H1 (cell line): ENCODE results near the gene ADRB2. TPM values are rescaled to one million over a fixed set of nuclear protein-coding genes. Genes with fewer than 3 reads are reported as not detected.

Source experiments
- CTCF ChIA-PET: fragments of 300-600 bp; sonication (Branson Sonifier 250); formaldehyde crosslinking; loops from one replicate; lab custom pipeline; 2021; ENCODE audit not compliant: partially characterized antibody; lab: Charles Lee
- POLR2A ChIA-PET: fragments of 300-600 bp; sonication (Branson Sonifier 250); formaldehyde crosslinking; loops from one replicate; lab custom pipeline; 2021; ENCODE audit warnings: inconsistent platforms; ENCODE audit not compliant: partially characterized antibody; lab: Charles Lee
- DNase-seq, 2 experiments: peaks; one replicate each; pipeline versions ENCODE4 v3.0.0 to v3.0.0-alpha.2; 2010 to 2022; ENCODE audit warnings: low spot score in 2 of 2, low read depth in 1 of 2, mixed read lengths in 1 of 2
- FAIRE-seq: peaks from 2 replicates; lab custom pipeline; 2011; peaks lifted over from hg19 to GRCh38; lab: Jason Lieb, UNC
- H2AFZ ChIP-seq: 2 replicates; pipeline ENCODE4 v1.8.1; 2012; ENCODE audit warnings: low read length, inconsistent platforms
- H2AK5ac ChIP-seq: 2 replicates; pipeline ENCODE4 v1.6.1; 2013; ENCODE audit warnings: low read depth, low read length
- H2BK120ac ChIP-seq: replicated peaks from 2 replicates; pipeline ENCODE3; 2013; ENCODE audit warnings: low read depth, low read length, inconsistent platforms
- H2BK12ac ChIP-seq: 2 replicates; pipeline ENCODE4 v1.6.1; 2013; ENCODE audit warnings: low read depth, low read length
- H2BK15ac ChIP-seq: 2 replicates; pipeline ENCODE4 v1.6.1; 2013; ENCODE audit warnings: low read length
- H2BK20ac ChIP-seq: 2 replicates; pipeline ENCODE4 v1.6.1; 2013; ENCODE audit warnings: low read length
- H2BK5ac ChIP-seq: 2 replicates; pipeline ENCODE4 v1.6.1; 2013; ENCODE audit warnings: low read depth, low read length
- H3K14ac ChIP-seq: 2 replicates; pipeline ENCODE4 v1.6.1; 2013; ENCODE audit warnings: inconsistent platforms; ENCODE audit not compliant: insufficient read length
- H3K18ac ChIP-seq: 2 replicates; pipeline ENCODE4 v1.6.1; 2013; ENCODE audit warnings: low read length; ENCODE audit errors: extremely low read depth
- H3K23ac ChIP-seq: 2 replicates; pipeline ENCODE4 v1.6.1; 2013; ENCODE audit warnings: inconsistent platforms; ENCODE audit not compliant: insufficient read length
- H3K23me2 ChIP-seq: 2 replicates; pipeline ENCODE4 v1.6.1; 2013; ENCODE audit warnings: low read depth, low read length
- H3K27ac ChIP-seq: 2 replicates; pipeline ENCODE4 v1.6.1; 2011; ENCODE audit warnings: low read depth, low read length, inconsistent platforms
- H3K27me3 ChIP-seq, 4 experiments: replicated peaks in 1 of 4; 1 replicate in 1 of 4; 2 replicates in 3 of 4; pipeline versions ENCODE4 v1.6.1 to v1.8.1; 2011 to 2013; ENCODE audit warnings: low read length in 3 of 4, mild to moderate bottlenecking in 3 of 4, inconsistent platforms in 2 of 4, mixed read lengths in 2 of 4, moderate library complexity in 1 of 4; ENCODE audit not compliant: control insufficient read depth in 3 of 4, insufficient read depth in 3 of 4; ENCODE audit errors: extremely low read depth in 1 of 4
- H3K36me3 ChIP-seq, 4 experiments: 2 replicates each; pipeline versions ENCODE4 v1.6.1 to v1.8.1; 2011 to 2013; ENCODE audit warnings: mild to moderate bottlenecking in 4 of 4, low read length in 3 of 4, moderate library complexity in 2 of 4, control low read depth in 1 of 4, inconsistent platforms in 1 of 4; ENCODE audit not compliant: insufficient read depth in 4 of 4, control insufficient read depth in 2 of 4
- H3K4ac ChIP-seq: replicated peaks from 2 replicates; pipeline ENCODE3; 2013; ENCODE audit warnings: low read length, low read depth, mixed read lengths, inconsistent platforms; ENCODE audit not compliant: insufficient read length
- H3K4me1 ChIP-seq, 4 experiments: replicated peaks in 1 of 4; 1 replicate in 1 of 4; 2 replicates in 3 of 4; pipeline versions ENCODE4 v1.6.1 to v1.8.1; 2011 to 2013; ENCODE audit warnings: low read length in 3 of 4, inconsistent platforms in 2 of 4, mixed read lengths in 1 of 4; ENCODE audit not compliant: insufficient read depth in 4 of 4, control insufficient read depth in 3 of 4
- H3K4me2 ChIP-seq, 2 experiments: 2 replicates each; pipeline versions ENCODE4 v1.6.1 to v1.8.1; 2011 to 2013; ENCODE audit warnings: low read depth in 2 of 2, low read length in 2 of 2, control low read depth in 1 of 2, inconsistent platforms in 1 of 2, mild to moderate bottlenecking in 1 of 2; ENCODE audit not compliant: insufficient read depth in 1 of 2
- H3K4me3 ChIP-seq, 4 experiments: fragments of 200-600, 300-600 bp in 1 of 4; sonication (generic), shearing (Covaris generic), sonication (Bioruptor Twin) in 1 of 4; 2 replicates each; pipeline versions ENCODE4 v1.5.1 to v1.8.1; 2011 to 2016; ENCODE audit warnings: low read length in 4 of 4, low read depth in 3 of 4, control low read depth in 2 of 4, inconsistent platforms in 2 of 4, mild to moderate bottlenecking in 2 of 4, mixed read lengths in 1 of 4, moderate library complexity in 1 of 4; ENCODE audit not compliant: insufficient read depth in 2 of 4; ENCODE audit errors: extremely low read depth in 1 of 4
- H3K56ac ChIP-seq: replicated peaks from 2 replicates; pipeline ENCODE3; 2013; ENCODE audit warnings: low read depth, mild to moderate bottlenecking, mixed read lengths, low read length, inconsistent platforms; ENCODE audit not compliant: insufficient read length
- H3K79me1 ChIP-seq: 2 replicates; pipeline ENCODE4 v1.6.1; 2013; ENCODE audit warnings: low read depth, low read length, control low read depth
- H3K79me2 ChIP-seq, 2 experiments: 2 replicates each; pipeline versions ENCODE4 v1.6.1 to v1.8.1; 2012 to 2013; ENCODE audit warnings: low read length in 2 of 2, mild to moderate bottlenecking in 2 of 2, inconsistent platforms in 1 of 2; ENCODE audit not compliant: insufficient read depth in 2 of 2, control insufficient read depth in 1 of 2
- H3K9ac ChIP-seq, 4 experiments: replicated peaks in 1 of 4; 1 replicate in 1 of 4; 2 replicates in 3 of 4; pipeline versions ENCODE4 v1.6.1 to v1.8.1; 2011 to 2013; ENCODE audit warnings: low read depth in 3 of 4, low read length in 3 of 4, control low read depth in 2 of 4, mild to moderate bottlenecking in 2 of 4, moderate library complexity in 2 of 4, inconsistent platforms in 1 of 4; ENCODE audit errors: extremely low read depth in 1 of 4
- H3K9me3 ChIP-seq, 2 experiments: 2 replicates each; pipeline versions ENCODE4 v1.6.1 to v1.8.1; 2012 to 2013; ENCODE audit warnings: mild to moderate bottlenecking in 2 of 2, moderate library complexity in 2 of 2, control low read depth in 1 of 2, inconsistent platforms in 1 of 2, low read depth in 1 of 2, low read length in 1 of 2, mixed read lengths in 1 of 2; ENCODE audit not compliant: insufficient read depth in 2 of 2
- H4K20me1 ChIP-seq, 2 experiments: replicated peaks in 1 of 2; 2 replicates each; pipeline versions ENCODE3 to v1.8.1; 2011 to 2013; ENCODE audit warnings: inconsistent platforms in 2 of 2, low read length in 2 of 2, mild to moderate bottlenecking in 1 of 2; ENCODE audit not compliant: insufficient read depth in 2 of 2, control insufficient read depth in 1 of 2
- H4K5ac ChIP-seq: 2 replicates; pipeline ENCODE4 v1.6.1; 2013; ENCODE audit warnings: low read length, low read depth, mixed read lengths, inconsistent platforms; ENCODE audit not compliant: insufficient read length
- H4K8ac ChIP-seq: 2 replicates; pipeline ENCODE4 v1.8.0; 2013; ENCODE audit warnings: mild to moderate bottlenecking, moderate library complexity, low read length, inconsistent platforms; ENCODE audit not compliant: insufficient read depth; ENCODE audit errors: extremely low read depth
- H4K91ac ChIP-seq: replicated peaks from 2 replicates; pipeline ENCODE3; 2013; ENCODE audit warnings: low read length, mixed read lengths, inconsistent platforms; ENCODE audit not compliant: insufficient read length
- CBX8 ChIP-seq: fragments of 300-800, 300-1000 bp; sonication (generic); IDR thresholded peaks from 2 replicates; pipeline ENCODE4 v1.7.1; 2016; ENCODE audit warnings: low read depth, low read length, borderline replicate concordance
- CEBPB ChIP-seq: IDR thresholded peaks from 2 replicates; pipeline ENCODE4 v1.6.1; 2012; ENCODE audit warnings: low read depth, low read length
- CREB1 ChIP-seq: IDR thresholded peaks from 2 replicates; pipeline ENCODE4 v1.6.1; 2012; ENCODE audit warnings: inconsistent platforms
- EZH2 ChIP-seq: fragments of 200-600 bp; sonication (generic); IDR thresholded peaks from 2 replicates; pipeline ENCODE4 v1.7.1; 2012; ENCODE audit warnings: low read depth, mild to moderate bottlenecking, moderate library complexity, low read length, inconsistent platforms; ENCODE audit not compliant: severe bottlenecking
- POU5F1 ChIP-seq: IDR thresholded peaks from 2 replicates; pipeline ENCODE4 v1.6.1; 2011; ENCODE audit warnings: low read depth, mild to moderate bottlenecking, low read length, moderate library complexity
- RBBP5 ChIP-seq: IDR thresholded peaks from 2 replicates; pipeline ENCODE4 v1.7.1; 2012; ENCODE audit warnings: low read depth, mild to moderate bottlenecking, inconsistent platforms, low read length, moderate library complexity, borderline replicate concordance
- WGBS, 2 experiments: shearing (Covaris generic) in 1 of 2; methylation state at CpG; one replicate each; pipeline versions ENCODE4 v1.1.6 to v1.1.7; 2013 to 2015; ENCODE audit warnings: low lambda C conversion rate in 2 of 2, mixed read lengths in 2 of 2, inconsistent platforms in 1 of 2, low coverage in 1 of 2, missing lambda C conversion rate in 1 of 2; ENCODE audit not compliant: insufficient replicate concordance in 2 of 2, insufficient coverage in 1 of 2, insufficient read length in 1 of 2; ENCODE audit errors: extremely low coverage in 1 of 2, missing lambda C conversion rate in 1 of 2; 5-methylcytosine and 5-hydroxymethylcytosine counted together
- polyA plus RNA-seq, 7 experiments: library from polyadenylated mRNA; depleted of rRNA in 3 of 7; stranded (reverse) in 5 of 7; unstranded in 2 of 7; fragments of >200 nt in 5 of 7; fragments of 200-250 nt in 2 of 7; gene quantifications; 1 replicate in 5 of 7; 2 replicates in 1 of 7; 4 replicates in 1 of 7; pipeline versions ENCODE4 v1.2.1 to v1.2.3, GENCODE V29; 2011 to 2013; ENCODE audit warnings: missing spikeins in 2 of 7, mixed read lengths in 2 of 7
- total RNA-seq: library from RNA; stranded (reverse); fragmentation: NEBNext Ultra II Directional; extraction: Animal tissue kit (Norgen Biotek cat#: 25700); gene quantifications from 2 replicates; pipeline ENCODE4 v1.2.1, GENCODE V29; 2021

The ADRB2 gene
- total and polyA plus RNA-seq, 2 of the 8 experiments (the other 6 are each of a cell fraction or from before 2014, with no cell fraction given) = 0.65 to 0.77 TPM

DNA sequence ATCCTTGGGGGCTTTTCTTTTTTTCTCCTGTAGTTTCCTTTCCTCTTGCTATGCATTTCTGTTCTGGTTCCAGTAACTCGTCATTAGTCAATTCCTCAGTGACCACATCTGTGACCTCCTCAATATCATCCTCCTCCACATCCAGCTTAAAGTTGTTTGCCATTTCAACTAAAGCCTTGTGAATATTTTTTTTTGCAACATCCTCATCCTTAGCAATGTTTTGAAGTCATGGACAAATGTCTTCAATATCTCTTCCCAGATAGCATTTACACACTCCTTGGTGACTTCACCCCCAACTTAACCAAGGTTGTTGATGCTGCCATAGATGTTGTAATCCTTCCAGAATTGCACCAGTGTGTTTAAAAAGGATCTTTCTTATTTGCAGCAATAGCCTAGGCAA, 14.7 kb upstream of the ADRB2 start:
- no peak overlapping the region for H3K56ac ChIP-seq
- H3K79me1 ChIP-seq = no peaks in the 10 kb centered on the region
- ChIA-PET POLR2A (no interaction called here), CTCF (interaction anchor here (1.0 to 2.5 kb wide), 2 partner anchors 9 to 14 kb away, joined by 5 to 13 read pairs; partner anchors contain the start of gene ADRB2)
- H3K23ac ChIP-seq = no peak overlapping the region
- no peak overlapping the region for H2BK120ac ChIP-seq
- no peaks in the 10 kb centered on the region for H3K36me3 ChIP-seq
- FAIRE-seq (no peak), DNase-seq (no peak)
- no peak overlapping the region for H2AK5ac ChIP-seq
- no peaks in the 10 kb centered on the region for H3K4me1 ChIP-seq
- no peak overlapping the region for H3K4ac ChIP-seq
- H3K27ac ChIP-seq = no peak overlapping the region
- no peak overlapping the region for H3K4me3 ChIP-seq
- H3K27me3 ChIP-seq = no peaks in the 10 kb centered on the region
- no peak overlapping the region for H4K8ac ChIP-seq
- H3K79me2 ChIP-seq = no peaks in the 10 kb centered on the region
- H3K9me3 ChIP-seq = no peaks in the 10 kb centered on the region
- no peak overlapping the region for H2BK5ac ChIP-seq
- TF ChIP-seq CEBPB = no peak
- TF ChIP-seq CBX8 = no peak
- TF ChIP-seq EZH2 = no peak
- no peak for TF ChIP-seq CREB1
- no peak for TF ChIP-seq RBBP5
- no peak for TF ChIP-seq POU5F1
- no peak overlapping the region for H2BK15ac ChIP-seq
- no peak overlapping the region for H4K91ac ChIP-seq
- no peaks in the 10 kb centered on the region; the same call in 1 of the 2 replicates for H3K23me2 ChIP-seq
- no peaks in the 10 kb centered on the region for H4K20me1 ChIP-seq
- H4K5ac ChIP-seq = no peak overlapping the region
- no peak overlapping the region for H2BK20ac ChIP-seq
- no peak overlapping the region for H2AFZ ChIP-seq
- H2BK12ac ChIP-seq = no peak overlapping the region
- no peak overlapping the region for H3K4me2 ChIP-seq
- no peak overlapping the region for H3K14ac ChIP-seq
- H3K9ac ChIP-seq = no peak overlapping the region
- WGBS, 2 experiments = 78% methylated on average over 1 of the region's 1 CpG; no CpG with 5 or more reads in 1 of the 2 experiments
- no peak overlapping the region for H3K18ac ChIP-seq
